ENCODE measurements around the gene MYBPH. TPM values are rescaled to one million over a fixed set of nuclear protein-coding genes. Genes with fewer than 3 reads are reported as not detected.

MYBPH gene
- total RNA-seq, 1 experiment from 2014 or later, result not detected

DNA sequence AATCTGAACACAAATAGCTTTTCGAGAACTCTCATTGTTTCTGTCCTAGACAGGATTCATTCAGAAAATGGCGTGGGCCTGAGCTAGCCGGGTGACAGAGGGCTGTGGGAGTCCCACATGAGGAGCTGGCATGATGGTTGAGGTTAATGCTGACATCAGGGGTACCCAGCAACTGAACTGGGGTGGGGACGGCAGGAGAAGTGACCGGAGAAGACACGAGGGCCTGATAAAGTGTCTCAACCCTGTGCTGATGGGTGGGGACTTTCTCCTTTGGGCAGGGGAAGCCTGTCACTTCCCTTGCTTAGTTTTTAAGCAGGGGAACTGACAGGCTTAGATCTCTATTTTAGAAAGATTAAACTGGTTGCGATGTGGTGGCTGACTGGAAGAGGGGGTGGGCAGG lies 39.2 kb upstream of the MYBPH start:
- Histone ChIP-seq H2BK5ac (ENCODE audit: insufficient read length, low read length) (no peak overlapping the region), H3K9ac (ENCODE audit: extremely low read depth, insufficient read length, low read length) (no peak overlapping the region), H2AFZ (ENCODE audit: low read length) (no peak overlapping the region), H2BK15ac (ENCODE audit: low read depth, low read length) (no peak overlapping the region), H3K18ac (ENCODE audit: insufficient read length, low read depth, low read length) (no peak overlapping the region), H3K56ac (ENCODE audit: insufficient read length, low read depth, low read length) (no peak overlapping the region), H4K20me1 (ENCODE audit: control insufficient read depth, insufficient read depth, insufficient read length) (no peaks in the 10 kb centered on the region), H3K23ac (ENCODE audit: insufficient read length, low read depth, low read length) (no peak overlapping the region), H3K79me1 (ENCODE audit: insufficient read depth, low read depth, low read length, poor library complexity, severe bottlenecking) (no peaks in the 10 kb centered on the region), H3K14ac (ENCODE audit: insufficient read depth, low read length) (no peak overlapping the region), H3K9me3 (ENCODE audit: control insufficient read depth, low read depth, low read length) (no peaks in the 10 kb centered on the region), H2BK20ac (ENCODE audit: low read depth, low read length, poor library complexity, severe bottlenecking) (no peak overlapping the region), H3K4me2 (ENCODE audit: insufficient read depth, insufficient read length, low read length) (no peak overlapping the region), H4K91ac (ENCODE audit: insufficient read length, low read depth, low read length) (no peak overlapping the region), H3K23me2 (ENCODE audit: insufficient read length, low read depth, low read length, poor library complexity, severe bottlenecking) (no peaks in the 10 kb centered on the region), H4K8ac (replicated peaks; ENCODE audit: insufficient read length, low read depth, low read length) (no peak overlapping the region), H3K4me1 (ENCODE audit: insufficient read depth, low read length) (no peaks in the 10 kb centered on the region; the same call in 1 of the 2 replicates), H3T11ph (ENCODE audit: low read length) (no peak overlapping the region), H3K27ac (ENCODE audit: insufficient read length, low read depth, low read length) (no peak overlapping the region), H3K27me3 (ENCODE audit: insufficient read depth, low read length) (no peaks in the 10 kb centered on the region), H2BK12ac (ENCODE audit: insufficient read length, low read depth, low read length) (no peak overlapping the region), H4K5ac (ENCODE audit: insufficient read length, low read depth, low read length) (no peak overlapping the region), H2BK120ac (ENCODE audit: low read depth, low read length, poor library complexity, severe bottlenecking) (no peak overlapping the region), H3K4ac (ENCODE audit: low read depth, low read length) (no peak overlapping the region), H3K79me2 (ENCODE audit: insufficient read depth, low read length) (no peaks in the 10 kb centered on the region), H2AK5ac (ENCODE audit: insufficient read length, low read length) (no peak overlapping the region)
- Mint-ChIP-seq H3K27ac (no peak overlapping the region), H3K36me3 (ENCODE audit: insufficient read depth in 1 of 3, low read depth in 3 of 3) (no peaks in the 10 kb centered on the region; a peak in 1 of 7 replicates), H3K4me1 (peaks cover 13 to 29% of the 10 kb centered on the region in 2 experiments), H3K27me3 (ENCODE audit: low read depth) (peaks cover 10% of the 10 kb centered on the region), H3K4me3 (no peak overlapping the region), H3K9me3 (no peaks in the 10 kb centered on the region; a peak in 1 of 5 replicates)
- TF ChIP-seq, protein P1, sequence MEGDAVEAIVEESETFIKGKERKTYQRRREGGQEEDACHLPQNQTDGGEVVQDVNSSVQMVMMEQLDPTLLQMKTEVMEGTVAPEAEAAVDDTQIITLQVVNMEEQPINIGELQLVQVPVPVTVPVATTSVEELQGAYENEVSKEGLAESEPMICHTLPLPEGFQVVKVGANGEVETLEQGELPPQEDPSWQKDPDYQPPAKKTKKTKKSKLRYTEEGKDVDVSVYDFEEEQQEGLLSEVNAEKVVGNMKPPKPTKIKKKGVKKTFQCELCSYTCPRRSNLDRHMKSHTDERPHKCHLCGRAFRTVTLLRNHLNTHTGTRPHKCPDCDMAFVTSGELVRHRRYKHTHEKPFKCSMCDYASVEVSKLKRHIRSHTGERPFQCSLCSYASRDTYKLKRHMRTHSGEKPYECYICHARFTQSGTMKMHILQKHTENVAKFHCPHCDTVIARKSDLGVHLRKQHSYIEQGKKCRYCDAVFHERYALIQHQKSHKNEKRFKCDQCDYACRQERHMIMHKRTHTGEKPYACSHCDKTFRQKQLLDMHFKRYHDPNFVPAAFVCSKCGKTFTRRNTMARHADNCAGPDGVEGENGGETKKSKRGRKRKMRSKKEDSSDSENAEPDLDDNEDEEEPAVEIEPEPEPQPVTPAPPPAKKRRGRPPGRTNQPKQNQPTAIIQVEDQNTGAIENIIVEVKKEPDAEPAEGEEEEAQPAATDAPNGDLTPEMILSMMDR (conservative IDR thresholded peaks at IDR 0.05), result no peak
- no peak for DNase-seq
- WGBS (ENCODE audit: extremely low coverage, insufficient read length, low lambda C conversion rate), result no CpG with 5 or more reads among the region's 7 CpGs

Data from H9 (cell line).